ENCODE data around the gene STRIP2. TPM values are rescaled to one million over a fixed set of nuclear protein-coding genes. Genes with fewer than 3 reads are reported as not detected.

STRIP2 gene
- total RNA-seq, 1 experiment from 2014 or later = 6.5 TPM

GRCh38 chr7:129431911-129432643 lies 2.2 kb upstream of the STRIP2 start:
- H3K36me3 Mint-ChIP-seq = no peaks in the 10 kb centered on the region
- TF ChIP-seq, protein P1, sequence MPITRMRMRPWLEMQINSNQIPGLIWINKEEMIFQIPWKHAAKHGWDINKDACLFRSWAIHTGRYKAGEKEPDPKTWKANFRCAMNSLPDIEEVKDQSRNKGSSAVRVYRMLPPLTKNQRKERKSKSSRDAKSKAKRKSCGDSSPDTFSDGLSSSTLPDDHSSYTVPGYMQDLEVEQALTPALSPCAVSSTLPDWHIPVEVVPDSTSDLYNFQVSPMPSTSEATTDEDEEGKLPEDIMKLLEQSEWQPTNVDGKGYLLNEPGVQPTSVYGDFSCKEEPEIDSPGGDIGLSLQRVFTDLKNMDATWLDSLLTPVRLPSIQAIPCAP (CRISPR knock-in tag; IDR thresholded peaks at IDR 0.05) = no peak
- TF ChIP-seq AR (CRISPR knock-in tag; IDR thresholded peaks at IDR 0.05) (no peak), NFYB (CRISPR knock-in tag; conservative IDR thresholded peaks at IDR 0.05; ENCODE audit: low read depth) (no peak), PREB (CRISPR knock-in tag; IDR thresholded peaks at IDR 0.05; ENCODE audit: borderline replicate concordance) (no peak), NR1H2 (CRISPR knock-in tag; IDR thresholded peaks at IDR 0.05) (no peak), USF1 (CRISPR knock-in tag; IDR thresholded peaks at IDR 0.05) (no peak), ZBTB21 (CRISPR knock-in tag; IDR thresholded peaks at IDR 0.05; ENCODE audit: borderline replicate concordance) (no peak), NR3C1 (CRISPR knock-in tag; conservative IDR thresholded peaks at IDR 0.05; ENCODE audit: low read depth) (no peak), JUN (CRISPR knock-in tag; IDR thresholded peaks at IDR 0.05) (no peak), RORB (CRISPR knock-in tag; IDR thresholded peaks at IDR 0.05) (no peak), NR2C2 (CRISPR knock-in tag; IDR thresholded peaks at IDR 0.05) (no peak), CBFB (CRISPR knock-in tag; IDR thresholded peaks at IDR 0.05; ENCODE audit: low read depth) (no peak), MXD4 (CRISPR knock-in tag; IDR thresholded peaks at IDR 0.05; ENCODE audit: borderline replicate concordance) (no peak), ELF4 (CRISPR knock-in tag; IDR thresholded peaks at IDR 0.05; ENCODE audit: low read depth) (no peak), ESRRA (CRISPR knock-in tag; IDR thresholded peaks at IDR 0.05; ENCODE audit: borderline replicate concordance) (no peak), ZNF232 (CRISPR knock-in tag; IDR thresholded peaks at IDR 0.05) (no peak), ZMAT4 (CRISPR knock-in tag; IDR thresholded peaks at IDR 0.05) (no peak)
- TF ChIP-seq, protein P2, sequence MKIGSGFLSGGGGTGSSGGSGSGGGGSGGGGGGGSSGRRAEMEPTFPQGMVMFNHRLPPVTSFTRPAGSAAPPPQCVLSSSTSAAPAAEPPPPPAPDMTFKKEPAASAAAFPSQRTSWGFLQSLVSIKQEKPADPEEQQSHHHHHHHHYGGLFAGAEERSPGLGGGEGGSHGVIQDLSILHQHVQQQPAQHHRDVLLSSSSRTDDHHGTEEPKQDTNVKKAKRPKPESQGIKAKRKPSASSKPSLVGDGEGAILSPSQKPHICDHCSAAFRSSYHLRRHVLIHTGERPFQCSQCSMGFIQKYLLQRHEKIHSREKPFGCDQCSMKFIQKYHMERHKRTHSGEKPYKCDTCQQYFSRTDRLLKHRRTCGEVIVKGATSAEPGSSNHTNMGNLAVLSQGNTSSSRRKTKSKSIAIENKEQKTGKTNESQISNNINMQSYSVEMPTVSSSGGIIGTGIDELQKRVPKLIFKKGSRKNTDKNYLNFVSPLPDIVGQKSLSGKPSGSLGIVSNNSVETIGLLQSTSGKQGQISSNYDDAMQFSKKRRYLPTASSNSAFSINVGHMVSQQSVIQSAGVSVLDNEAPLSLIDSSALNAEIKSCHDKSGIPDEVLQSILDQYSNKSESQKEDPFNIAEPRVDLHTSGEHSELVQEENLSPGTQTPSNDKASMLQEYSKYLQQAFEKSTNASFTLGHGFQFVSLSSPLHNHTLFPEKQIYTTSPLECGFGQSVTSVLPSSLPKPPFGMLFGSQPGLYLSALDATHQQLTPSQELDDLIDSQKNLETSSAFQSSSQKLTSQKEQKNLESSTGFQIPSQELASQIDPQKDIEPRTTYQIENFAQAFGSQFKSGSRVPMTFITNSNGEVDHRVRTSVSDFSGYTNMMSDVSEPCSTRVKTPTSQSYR (CRISPR knock-in tag; IDR thresholded peaks at IDR 0.05) = no peak
- TF ChIP-seq, protein P3, sequence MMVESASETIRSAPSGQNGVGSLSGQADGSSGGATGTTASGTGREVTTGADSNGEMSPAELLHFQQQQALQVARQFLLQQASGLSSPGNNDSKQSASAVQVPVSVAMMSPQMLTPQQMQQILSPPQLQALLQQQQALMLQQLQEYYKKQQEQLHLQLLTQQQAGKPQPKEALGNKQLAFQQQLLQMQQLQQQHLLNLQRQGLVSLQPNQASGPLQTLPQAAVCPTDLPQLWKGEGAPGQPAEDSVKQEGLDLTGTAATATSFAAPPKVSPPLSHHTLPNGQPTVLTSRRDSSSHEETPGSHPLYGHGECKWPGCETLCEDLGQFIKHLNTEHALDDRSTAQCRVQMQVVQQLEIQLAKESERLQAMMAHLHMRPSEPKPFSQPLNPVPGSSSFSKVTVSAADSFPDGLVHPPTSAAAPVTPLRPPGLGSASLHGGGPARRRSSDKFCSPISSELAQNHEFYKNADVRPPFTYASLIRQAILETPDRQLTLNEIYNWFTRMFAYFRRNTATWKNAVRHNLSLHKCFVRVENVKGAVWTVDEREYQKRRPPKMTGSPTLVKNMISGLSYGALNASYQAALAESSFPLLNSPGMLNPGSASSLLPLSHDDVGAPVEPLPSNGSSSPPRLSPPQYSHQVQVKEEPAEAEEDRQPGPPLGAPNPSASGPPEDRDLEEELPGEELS (CRISPR knock-in tag; IDR thresholded peaks at IDR 0.05) = no peak
- TF ChIP-seq, protein P4, sequence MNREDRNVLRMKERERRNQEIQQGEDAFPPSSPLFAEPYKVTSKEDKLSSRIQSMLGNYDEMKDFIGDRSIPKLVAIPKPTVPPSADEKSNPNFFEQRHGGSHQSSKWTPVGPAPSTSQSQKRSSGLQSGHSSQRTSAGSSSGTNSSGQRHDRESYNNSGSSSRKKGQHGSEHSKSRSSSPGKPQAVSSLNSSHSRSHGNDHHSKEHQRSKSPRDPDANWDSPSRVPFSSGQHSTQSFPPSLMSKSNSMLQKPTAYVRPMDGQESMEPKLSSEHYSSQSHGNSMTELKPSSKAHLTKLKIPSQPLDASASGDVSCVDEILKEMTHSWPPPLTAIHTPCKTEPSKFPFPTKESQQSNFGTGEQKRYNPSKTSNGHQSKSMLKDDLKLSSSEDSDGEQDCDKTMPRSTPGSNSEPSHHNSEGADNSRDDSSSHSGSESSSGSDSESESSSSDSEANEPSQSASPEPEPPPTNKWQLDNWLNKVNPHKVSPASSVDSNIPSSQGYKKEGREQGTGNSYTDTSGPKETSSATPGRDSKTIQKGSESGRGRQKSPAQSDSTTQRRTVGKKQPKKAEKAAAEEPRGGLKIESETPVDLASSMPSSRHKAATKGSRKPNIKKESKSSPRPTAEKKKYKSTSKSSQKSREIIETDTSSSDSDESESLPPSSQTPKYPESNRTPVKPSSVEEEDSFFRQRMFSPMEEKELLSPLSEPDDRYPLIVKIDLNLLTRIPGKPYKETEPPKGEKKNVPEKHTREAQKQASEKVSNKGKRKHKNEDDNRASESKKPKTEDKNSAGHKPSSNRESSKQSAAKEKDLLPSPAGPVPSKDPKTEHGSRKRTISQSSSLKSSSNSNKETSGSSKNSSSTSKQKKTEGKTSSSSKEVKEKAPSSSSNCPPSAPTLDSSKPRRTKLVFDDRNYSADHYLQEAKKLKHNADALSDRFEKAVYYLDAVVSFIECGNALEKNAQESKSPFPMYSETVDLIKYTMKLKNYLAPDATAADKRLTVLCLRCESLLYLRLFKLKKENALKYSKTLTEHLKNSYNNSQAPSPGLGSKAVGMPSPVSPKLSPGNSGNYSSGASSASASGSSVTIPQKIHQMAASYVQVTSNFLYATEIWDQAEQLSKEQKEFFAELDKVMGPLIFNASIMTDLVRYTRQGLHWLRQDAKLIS (CRISPR knock-in tag; IDR thresholded peaks at IDR 0.05; ENCODE audit: borderline replicate concordance) = no peak
- H3K9me3 Mint-ChIP-seq = no peaks in the 10 kb centered on the region
- CTCF ChIA-PET = interaction anchor here (1.8 kb wide), 1 partner anchor 64 kb away, joined by 4 read pairs; no protein-coding TSS in a partner anchor
- no peak overlapping the region for H3K4me3 Mint-ChIP-seq
- POLR2A ChIA-PET = no interaction called here
- ATAC-seq (no peak), DNase-seq (ENCODE audit: low spot score) (no peak)
- peaks cover 23% of the 10 kb centered on the region for H3K4me1 Mint-ChIP-seq
- H3K27me3 Mint-ChIP-seq (ENCODE audit: low read depth) = peaks cover 31% of the 10 kb centered on the region
- H3K27ac Mint-ChIP-seq = no peak overlapping the region

Data from WTC11 (cell line).